ENCODE data around the gene NPTXR. TPM values are rescaled to one million over a fixed set of nuclear protein-coding genes. Genes with fewer than 3 reads are reported as not detected.

Gene NPTXR
- total RNA-seq, 1 donor from 2014 or later: 0.62 TPM

- no peak for TF ChIP-seq CTCF (IDR thresholded peaks at IDR 0.05; ENCODE audit: unreplicated experiment)
- H3K36me3 Mint-ChIP-seq (ENCODE audit: low read depth, unreplicated experiment): peaks cover 10% of the 10 kb centered on the region
- no peak overlapping the region for H3K4me3 Mint-ChIP-seq (ENCODE audit: unreplicated experiment)
- H3K27ac Mint-ChIP-seq (ENCODE audit: unreplicated experiment): no peak overlapping the region
- H3K4me1 Mint-ChIP-seq (ENCODE audit: unreplicated experiment): peaks cover 2% of the 10 kb centered on the region
- no peaks in the 10 kb centered on the region for H3K9me3 Mint-ChIP-seq (ENCODE audit: unreplicated experiment)
- peak; percentile 61 for DNase-seq (ENCODE audit: low spot score)
- H3K27me3 Mint-ChIP-seq (ENCODE audit: unreplicated experiment): peaks cover 34% of the 10 kb centered on the region
These were observed 599 bp downstream of the NPTXR start for GRCh38 chr22:38843201-38843656.

- Mint-ChIP-seq H3K9me3 (ENCODE audit: unreplicated experiment) (no peaks in the 10 kb centered on the region), H3K27me3 (ENCODE audit: unreplicated experiment) (peaks cover 34% of the 10 kb centered on the region), H3K27ac (ENCODE audit: unreplicated experiment) (peak overlapping the region; percentile 52), H3K4me3 (ENCODE audit: unreplicated experiment) (peak overlapping the region; percentile 87), H3K4me1 (ENCODE audit: unreplicated experiment) (peaks cover 2% of the 10 kb centered on the region), H3K36me3 (ENCODE audit: low read depth, unreplicated experiment) (peaks cover 10% of the 10 kb centered on the region)
- no peak for DNase-seq (ENCODE audit: low spot score)
- no peak for TF ChIP-seq CTCF (IDR thresholded peaks at IDR 0.05; ENCODE audit: unreplicated experiment)
These were observed 1.2 kb downstream of the NPTXR start for GRCh38 chr22:38842512-38843200.

GRCh38 chr22:38841635-38842034 lies 2.2 kb downstream of the NPTXR start:
- H3K27me3 Mint-ChIP-seq (ENCODE audit: unreplicated experiment): peaks cover 31% of the 10 kb centered on the region
- H3K4me3 Mint-ChIP-seq (ENCODE audit: unreplicated experiment): no peak overlapping the region
- DNase-seq (ENCODE audit: low spot score): no peak
- no peak for TF ChIP-seq CTCF (IDR thresholded peaks at IDR 0.05; ENCODE audit: unreplicated experiment)
- H3K9me3 Mint-ChIP-seq (ENCODE audit: unreplicated experiment): no peaks in the 10 kb centered on the region
- H3K4me1 Mint-ChIP-seq (ENCODE audit: unreplicated experiment): peaks cover 2% of the 10 kb centered on the region
- H3K36me3 Mint-ChIP-seq (ENCODE audit: low read depth, unreplicated experiment): peaks cover 10% of the 10 kb centered on the region
- H3K27ac Mint-ChIP-seq (ENCODE audit: unreplicated experiment): no peak overlapping the region

- H3K27ac Mint-ChIP-seq (ENCODE audit: unreplicated experiment): no peak overlapping the region
- H3K27me3 Mint-ChIP-seq (ENCODE audit: unreplicated experiment): peaks cover 30% of the 10 kb centered on the region
- TF ChIP-seq CTCF (IDR thresholded peaks at IDR 0.05; ENCODE audit: unreplicated experiment): no peak
- DNase-seq (ENCODE audit: low spot score): no peak
- peaks cover 10% of the 10 kb centered on the region for H3K36me3 Mint-ChIP-seq (ENCODE audit: low read depth, unreplicated experiment)
- peaks cover 2% of the 10 kb centered on the region for H3K4me1 Mint-ChIP-seq (ENCODE audit: unreplicated experiment)
- no peak overlapping the region for H3K4me3 Mint-ChIP-seq (ENCODE audit: unreplicated experiment)
- no peaks in the 10 kb centered on the region for H3K9me3 Mint-ChIP-seq (ENCODE audit: unreplicated experiment)
These were observed 2.6 kb downstream of the NPTXR start for GRCh38 chr22:38841211-38841610.

GRCh38 chr22:38840129-38840528 lies 3.7 kb downstream of the NPTXR start:
- TF ChIP-seq CTCF (IDR thresholded peaks at IDR 0.05; ENCODE audit: unreplicated experiment): no peak
- peaks cover 2% of the 10 kb centered on the region for H3K4me1 Mint-ChIP-seq (ENCODE audit: unreplicated experiment)
- H3K27ac Mint-ChIP-seq (ENCODE audit: unreplicated experiment): no peak overlapping the region
- H3K27me3 Mint-ChIP-seq (ENCODE audit: unreplicated experiment): peaks cover 26% of the 10 kb centered on the region
- H3K36me3 Mint-ChIP-seq (ENCODE audit: low read depth, unreplicated experiment): peaks cover 10% of the 10 kb centered on the region
- no peak for DNase-seq (ENCODE audit: low spot score)
- no peaks in the 10 kb centered on the region for H3K9me3 Mint-ChIP-seq (ENCODE audit: unreplicated experiment)
- H3K4me3 Mint-ChIP-seq (ENCODE audit: unreplicated experiment): no peak overlapping the region

All from endothelial cell (in vitro differentiated cells).